ENCODE measurements around the gene SLC11A1.
A peak's percentile ranks its signal among the peaks of the same experiment; 100 is the strongest.

The SLC11A1 gene

GRCh38 chr2:218334531-218334930, 47.5 kb upstream of the SLC11A1 start:
- TF ChIP-seq SPI1 (IDR thresholded peaks at IDR 0.05; ENCODE audit: borderline replicate concordance, low read depth) (no peak), POLR2AphosphoS5 (IDR thresholded peaks at IDR 0.05; ENCODE audit: low read depth) (no peak), REST (IDR thresholded peaks at IDR 0.05; ENCODE audit: insufficient replicate concordance, low read depth) (no peak), GABPA (IDR thresholded peaks at IDR 0.05; ENCODE audit: low read depth) (no peak)
- TF ChIP-seq, protein P1, sequence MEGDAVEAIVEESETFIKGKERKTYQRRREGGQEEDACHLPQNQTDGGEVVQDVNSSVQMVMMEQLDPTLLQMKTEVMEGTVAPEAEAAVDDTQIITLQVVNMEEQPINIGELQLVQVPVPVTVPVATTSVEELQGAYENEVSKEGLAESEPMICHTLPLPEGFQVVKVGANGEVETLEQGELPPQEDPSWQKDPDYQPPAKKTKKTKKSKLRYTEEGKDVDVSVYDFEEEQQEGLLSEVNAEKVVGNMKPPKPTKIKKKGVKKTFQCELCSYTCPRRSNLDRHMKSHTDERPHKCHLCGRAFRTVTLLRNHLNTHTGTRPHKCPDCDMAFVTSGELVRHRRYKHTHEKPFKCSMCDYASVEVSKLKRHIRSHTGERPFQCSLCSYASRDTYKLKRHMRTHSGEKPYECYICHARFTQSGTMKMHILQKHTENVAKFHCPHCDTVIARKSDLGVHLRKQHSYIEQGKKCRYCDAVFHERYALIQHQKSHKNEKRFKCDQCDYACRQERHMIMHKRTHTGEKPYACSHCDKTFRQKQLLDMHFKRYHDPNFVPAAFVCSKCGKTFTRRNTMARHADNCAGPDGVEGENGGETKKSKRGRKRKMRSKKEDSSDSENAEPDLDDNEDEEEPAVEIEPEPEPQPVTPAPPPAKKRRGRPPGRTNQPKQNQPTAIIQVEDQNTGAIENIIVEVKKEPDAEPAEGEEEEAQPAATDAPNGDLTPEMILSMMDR (IDR thresholded peaks at IDR 0.05; ENCODE audit: insufficient read depth, low read length), result no peak
- peak overlapping the region; percentile 97 for H3K27ac ChIP-seq (replicated peaks)
- H3K27me3 ChIP-seq (ENCODE audit: insufficient read depth, poor library complexity, severe bottlenecking), result no peaks in the 10 kb centered on the region
- DNase-seq (ENCODE audit: low read depth in 1 of 2, low spot score in 1 of 2), result no peak
- no peak overlapping the region for H3K4me3 ChIP-seq (replicated peaks; ENCODE audit: insufficient read depth, low read length)

DNA sequence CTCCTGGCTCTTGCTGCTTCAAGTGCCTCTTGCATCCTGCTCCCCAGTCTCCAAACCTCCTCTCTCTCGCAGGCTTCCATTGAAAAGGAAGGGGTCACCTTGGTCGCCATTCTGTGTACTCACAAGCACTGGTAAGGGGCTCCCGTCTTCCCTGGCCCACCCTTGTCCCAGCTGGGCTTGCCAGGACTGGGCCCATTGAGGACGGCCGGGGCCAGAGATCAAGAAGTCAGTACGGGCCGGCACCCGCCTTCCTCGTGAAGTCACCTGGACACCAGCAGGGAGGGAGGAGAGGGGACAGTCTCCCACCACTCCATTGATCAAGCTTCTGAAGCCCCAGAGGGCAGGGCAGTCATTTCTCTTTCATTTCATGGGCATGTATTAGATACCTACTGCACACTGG, 41.4 kb upstream of the SLC11A1 start:
- DNase-seq (ENCODE audit: low read depth in 1 of 2, low spot score in 1 of 2), result no peak
- Histone ChIP-seq H3K4me3 (replicated peaks; ENCODE audit: insufficient read depth, low read length) (no peak overlapping the region), H3K27ac (replicated peaks) (no peak overlapping the region), H3K27me3 (ENCODE audit: insufficient read depth, poor library complexity, severe bottlenecking) (no peaks in the 10 kb centered on the region)
- no peak for TF ChIP-seq GABPA (IDR thresholded peaks at IDR 0.05; ENCODE audit: low read depth)
- TF ChIP-seq POLR2AphosphoS5 (IDR thresholded peaks at IDR 0.05; ENCODE audit: low read depth), result no peak

DNA sequence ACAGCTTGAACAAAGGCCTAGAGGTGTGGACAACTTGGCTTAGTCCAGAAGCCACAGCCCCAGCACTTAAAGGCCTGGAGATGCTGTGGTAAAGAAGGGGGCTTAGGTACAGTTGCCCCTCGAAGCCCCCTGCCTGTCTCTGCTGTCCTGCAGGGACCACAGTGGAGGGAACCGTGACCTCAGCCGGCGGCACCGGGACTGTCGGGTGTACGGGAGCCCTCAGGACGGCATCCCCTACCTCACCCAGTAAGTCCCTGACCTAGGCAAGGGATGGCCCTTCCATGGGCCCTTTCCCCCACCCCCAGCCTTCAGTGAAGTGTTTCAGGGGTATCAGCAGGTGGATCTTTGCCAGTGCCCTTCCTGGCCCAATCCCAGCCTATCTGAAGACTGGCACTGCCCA, 40.7 kb upstream of the SLC11A1 start:
- Histone ChIP-seq H3K4me3 (replicated peaks; ENCODE audit: insufficient read depth, low read length) (no peak overlapping the region), H3K27me3 (ENCODE audit: insufficient read depth, poor library complexity, severe bottlenecking) (no peaks in the 10 kb centered on the region), H3K27ac (replicated peaks) (no peak overlapping the region)
- TF ChIP-seq, protein P1 (IDR thresholded peaks at IDR 0.05; ENCODE audit: insufficient read depth, low read length), result no peak
- TF ChIP-seq POLR2AphosphoS5 (IDR thresholded peaks at IDR 0.05; ENCODE audit: low read depth), result no peak
- TF ChIP-seq GABPA (IDR thresholded peaks at IDR 0.05; ENCODE audit: low read depth), result no peak
- no peak for TF ChIP-seq SPI1 (IDR thresholded peaks at IDR 0.05; ENCODE audit: borderline replicate concordance, low read depth)
- TF ChIP-seq REST (IDR thresholded peaks at IDR 0.05; ENCODE audit: insufficient replicate concordance, low read depth), result no peak
- no peak for DNase-seq (ENCODE audit: low read depth in 1 of 2, low spot score in 1 of 2)

DNA sequence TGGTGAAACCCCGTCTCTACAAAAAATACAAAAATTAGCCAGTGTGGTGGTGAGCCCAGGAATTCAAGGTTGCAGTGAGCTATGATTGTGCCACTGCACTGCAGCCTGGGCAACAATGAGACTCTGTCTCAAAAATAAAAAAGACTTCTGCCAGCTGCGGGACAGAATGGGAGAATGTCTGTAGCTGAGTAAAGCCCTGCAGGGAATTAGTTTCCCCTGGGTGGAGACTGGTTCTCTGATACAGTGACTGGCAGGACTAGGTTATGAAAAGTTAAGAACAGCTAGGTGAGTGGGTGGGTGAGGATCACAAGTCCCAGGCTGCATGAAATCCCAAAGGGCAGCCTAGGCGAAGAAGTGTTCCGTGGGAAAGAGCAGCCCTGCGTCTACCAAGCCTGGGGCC, 39.2 kb upstream of the SLC11A1 start:
- TF ChIP-seq, protein P1 (IDR thresholded peaks at IDR 0.05; ENCODE audit: insufficient read depth, low read length), result no peak
- no peak for TF ChIP-seq REST (IDR thresholded peaks at IDR 0.05; ENCODE audit: insufficient replicate concordance, low read depth)
- TF ChIP-seq POLR2AphosphoS5 (IDR thresholded peaks at IDR 0.05; ENCODE audit: low read depth), result no peak
- no peak for TF ChIP-seq GABPA (IDR thresholded peaks at IDR 0.05; ENCODE audit: low read depth)
- no peak for TF ChIP-seq SPI1 (IDR thresholded peaks at IDR 0.05; ENCODE audit: borderline replicate concordance, low read depth)
- no peak overlapping the region for H3K4me3 ChIP-seq (replicated peaks; ENCODE audit: insufficient read depth, low read length)
- DNase-seq (ENCODE audit: low read depth in 1 of 2, low spot score in 1 of 2), result no peak
- no peaks in the 10 kb centered on the region for H3K27me3 ChIP-seq (ENCODE audit: insufficient read depth, poor library complexity, severe bottlenecking)
- no peak overlapping the region for H3K27ac ChIP-seq (replicated peaks)
